NCI-H2227 treated with DMSO at 0.1 percent for 48 hours (cell line): ENCODE results near the gene GGTLC3.
"Not testable (repeated sequence)": the region's sequence is repeated elsewhere in the genome, so short reads cannot be mapped to it uniquely, and the experiment has no call there.

ENCODE experiments used
- DNase-seq: peaks from one replicate; lab custom pipeline; 2025; lab: John Stamatoyannopoulos, UW

GGTLC3 gene

DNA sequence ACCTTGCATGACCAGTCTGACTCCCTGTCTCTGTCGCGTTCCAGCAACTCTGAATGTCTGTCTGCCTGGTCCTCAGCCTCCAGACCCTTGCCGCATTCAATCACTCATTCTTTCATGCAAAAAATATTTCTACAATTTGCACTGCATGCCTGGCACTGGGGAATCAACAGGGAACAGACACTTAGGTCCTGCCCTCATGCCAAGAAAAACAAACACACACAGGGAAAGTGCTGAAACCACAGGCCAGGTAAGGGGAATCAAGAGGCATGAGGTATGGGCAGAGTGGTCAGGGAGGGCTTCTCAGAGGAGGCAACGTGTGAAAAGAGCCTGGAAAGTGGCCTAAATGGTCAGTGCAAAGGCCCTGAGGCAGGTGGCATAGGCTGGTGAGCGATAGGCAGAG lies at the start of gene GGTLC3:
Gene GGTLC3 (minus strand): TSS at position 101 of the 400 bp plus-strand sequence. CDS start 264 bp downstream, outside the sequence.
- DNase-seq = not testable (repeated sequence)

- DNase-seq = not testable (repeated sequence)
These were observed 42.4 kb upstream of the GGTLC3 start for GRCh38 chr22:18560099-18560974.

GRCh38 chr22:18558939-18559338 lies 41.0 kb upstream of the GGTLC3 start:
- DNase-seq = not testable (repeated sequence)

- DNase-seq = not testable (repeated sequence)
These were observed 40.6 kb upstream of the GGTLC3 start for GRCh38 chr22:18558516-18558915.

DNA sequence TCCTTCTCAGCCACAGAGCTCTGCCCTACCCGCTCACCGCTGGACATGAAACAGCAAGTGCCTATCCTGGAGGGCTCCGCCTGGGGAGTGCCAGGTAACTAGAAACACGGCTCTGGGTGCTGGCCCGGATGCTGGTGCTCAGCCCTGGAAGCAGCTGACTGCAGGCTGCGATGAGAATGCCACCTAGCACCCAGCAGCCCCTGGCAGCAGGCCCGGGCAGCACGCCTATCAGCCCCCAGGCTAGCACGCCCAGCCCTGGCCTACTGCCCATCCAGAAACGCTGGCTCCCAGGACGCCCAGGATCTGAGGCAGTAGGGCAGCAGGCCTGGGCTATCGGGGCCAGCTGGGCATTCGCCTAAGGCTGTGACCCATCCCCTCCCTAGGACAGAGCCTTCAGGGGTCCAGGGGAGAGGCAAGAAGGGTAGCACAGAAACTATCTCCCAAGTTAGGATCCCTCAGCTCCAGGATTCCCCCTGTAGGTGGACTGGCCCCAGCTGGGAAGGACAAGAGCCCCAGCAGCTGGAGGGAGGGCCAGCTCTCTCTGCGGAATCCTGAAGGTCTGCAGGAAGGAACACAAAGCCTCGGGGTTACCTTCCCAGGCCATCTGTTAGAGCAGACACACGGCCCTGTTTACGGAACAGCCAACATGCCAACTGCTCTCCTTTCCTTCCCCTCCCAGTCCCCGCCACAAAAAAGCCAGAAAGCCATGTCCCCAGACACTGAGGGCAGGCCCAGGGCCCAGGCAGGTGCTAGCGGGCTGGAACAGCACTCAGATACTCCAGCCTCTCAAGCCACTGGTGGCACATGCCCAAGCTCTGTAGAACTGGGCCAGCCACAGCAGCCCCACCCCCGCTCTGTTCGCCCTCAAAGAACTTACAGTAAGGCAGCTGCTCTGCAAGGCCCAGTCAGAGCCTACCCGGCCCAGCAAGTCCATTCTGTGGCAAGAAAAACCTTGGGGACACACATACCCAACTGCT lies 36.6 kb upstream of the GGTLC3 start:
- DNase-seq = not testable (repeated sequence)

GRCh38 chr22:18552839-18553597 lies 35.1 kb upstream of the GGTLC3 start:
- DNase-seq = not testable (repeated sequence)

GRCh38 chr22:18551046-18551445 lies 33.1 kb upstream of the GGTLC3 start:
- DNase-seq = not testable (repeated sequence)

GRCh38 chr22:18549458-18550179 lies 31.7 kb upstream of the GGTLC3 start:
- not testable (repeated sequence) for DNase-seq

DNA sequence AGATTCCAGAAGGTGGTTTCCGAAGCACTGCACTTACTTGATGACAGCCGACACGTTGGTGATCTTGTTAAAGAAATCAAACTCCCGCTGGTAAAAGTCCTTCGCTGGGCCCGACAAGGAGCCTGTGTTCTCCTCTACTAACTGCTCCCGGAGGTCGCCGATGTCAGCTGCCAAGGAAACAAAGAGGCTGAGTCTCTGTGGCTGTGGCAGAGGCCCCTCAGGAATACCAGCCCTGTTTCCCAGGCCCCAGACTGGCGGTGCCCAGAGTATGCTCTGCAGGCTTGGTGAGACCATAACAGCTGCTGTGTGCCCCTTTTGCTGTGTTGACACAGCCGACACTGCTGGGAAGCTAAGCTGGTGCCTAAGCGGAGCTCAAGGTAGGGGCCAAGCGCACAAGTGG lies 26.7 kb upstream of the GGTLC3 start:
- not testable (repeated sequence) for DNase-seq

- DNase-seq = not testable (repeated sequence)
These were observed 25.4 kb upstream of the GGTLC3 start for GRCh38 chr22:18543400-18543799.

- DNase-seq = not testable (repeated sequence)
These were observed 22.0 kb upstream of the GGTLC3 start for GRCh38 chr22:18539994-18540393.

DNA sequence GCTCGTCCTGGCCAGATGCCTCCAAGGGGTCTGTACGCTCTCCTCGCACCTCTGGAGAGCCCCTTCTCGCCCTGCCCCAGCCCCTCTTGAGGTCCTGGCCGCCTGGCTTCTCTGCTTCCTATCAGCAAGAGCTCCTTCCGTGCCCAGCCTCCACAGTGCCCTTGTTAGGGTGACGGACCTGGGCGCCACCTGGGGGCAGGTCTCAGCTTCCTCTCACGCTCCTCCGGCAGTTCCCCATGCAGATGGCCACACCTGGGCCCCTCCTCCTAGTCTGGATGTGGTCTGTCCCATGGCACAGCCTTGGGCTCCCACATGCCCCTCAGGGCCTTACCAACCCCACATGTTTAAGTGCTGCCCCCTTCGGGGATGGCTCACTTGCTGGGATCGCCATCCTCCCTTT lies 16.4 kb upstream of the GGTLC3 start:
- DNase-seq = not testable (repeated sequence)

DNA sequence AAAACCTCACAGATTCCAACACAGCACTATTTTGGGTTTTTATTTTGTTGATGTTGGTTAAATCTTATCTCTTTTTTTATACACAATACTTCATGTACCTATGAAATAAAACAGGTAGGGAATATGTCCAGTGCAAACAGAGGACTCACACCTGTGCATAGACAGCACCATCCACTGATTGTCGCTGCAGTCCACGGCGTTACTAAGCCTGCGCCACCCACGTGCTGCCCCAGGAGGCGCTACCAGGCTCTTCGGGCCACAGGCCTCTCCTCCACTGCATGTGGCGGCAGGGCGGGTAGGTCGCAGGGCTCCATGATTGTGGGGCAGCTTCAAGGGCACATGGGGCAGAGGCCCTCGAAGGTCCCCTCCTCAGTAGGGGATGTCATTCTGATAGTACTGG lies 15.7 kb upstream of the GGTLC3 start:
- DNase-seq = not testable (repeated sequence)

GRCh38 chr22:18529416-18530145 lies 11.6 kb upstream of the GGTLC3 start:
- DNase-seq = not testable (repeated sequence)

DNA sequence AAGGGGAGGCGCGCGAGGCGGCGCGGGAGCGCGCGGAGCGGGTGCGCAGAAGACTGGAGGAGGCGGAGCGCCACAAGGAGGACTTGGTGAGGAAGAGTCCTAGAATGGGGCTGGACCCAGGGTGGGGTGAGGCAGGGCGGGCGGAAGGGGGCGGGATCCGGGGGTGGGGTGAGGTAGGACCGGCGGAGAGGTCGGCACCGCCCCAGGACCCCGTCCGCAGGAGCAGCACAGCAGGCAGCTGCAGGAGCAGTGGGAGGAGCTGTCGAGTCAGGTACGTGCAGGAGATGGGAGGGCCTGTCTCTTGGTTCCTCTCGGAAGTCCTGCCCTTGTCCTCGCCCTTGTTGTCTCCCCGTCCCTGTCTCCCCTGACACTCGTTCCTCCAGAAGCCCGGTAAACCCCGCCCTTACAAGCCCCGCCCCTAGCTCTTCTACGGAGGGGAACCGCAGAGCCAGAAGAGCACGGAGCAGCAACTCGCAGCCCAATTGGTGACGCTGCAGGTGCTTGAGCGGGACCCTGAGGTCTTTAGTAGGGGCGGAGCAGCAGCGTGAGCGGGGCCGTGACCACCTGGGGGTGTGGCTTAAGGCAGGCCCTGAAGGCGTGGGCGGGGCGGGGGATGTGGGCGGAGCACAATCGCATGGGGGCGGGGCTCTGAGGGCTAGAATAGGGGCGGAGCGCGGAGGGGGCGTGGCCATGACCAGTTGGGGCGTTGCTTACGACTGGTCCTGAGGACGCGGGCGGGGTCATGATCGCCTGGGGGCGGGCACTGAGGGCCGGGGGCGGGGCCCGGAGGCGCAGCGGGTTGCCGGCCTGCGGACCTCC lies 10.8 kb upstream of the GGTLC3 start:
- DNase-seq = not testable (repeated sequence)

DNA sequence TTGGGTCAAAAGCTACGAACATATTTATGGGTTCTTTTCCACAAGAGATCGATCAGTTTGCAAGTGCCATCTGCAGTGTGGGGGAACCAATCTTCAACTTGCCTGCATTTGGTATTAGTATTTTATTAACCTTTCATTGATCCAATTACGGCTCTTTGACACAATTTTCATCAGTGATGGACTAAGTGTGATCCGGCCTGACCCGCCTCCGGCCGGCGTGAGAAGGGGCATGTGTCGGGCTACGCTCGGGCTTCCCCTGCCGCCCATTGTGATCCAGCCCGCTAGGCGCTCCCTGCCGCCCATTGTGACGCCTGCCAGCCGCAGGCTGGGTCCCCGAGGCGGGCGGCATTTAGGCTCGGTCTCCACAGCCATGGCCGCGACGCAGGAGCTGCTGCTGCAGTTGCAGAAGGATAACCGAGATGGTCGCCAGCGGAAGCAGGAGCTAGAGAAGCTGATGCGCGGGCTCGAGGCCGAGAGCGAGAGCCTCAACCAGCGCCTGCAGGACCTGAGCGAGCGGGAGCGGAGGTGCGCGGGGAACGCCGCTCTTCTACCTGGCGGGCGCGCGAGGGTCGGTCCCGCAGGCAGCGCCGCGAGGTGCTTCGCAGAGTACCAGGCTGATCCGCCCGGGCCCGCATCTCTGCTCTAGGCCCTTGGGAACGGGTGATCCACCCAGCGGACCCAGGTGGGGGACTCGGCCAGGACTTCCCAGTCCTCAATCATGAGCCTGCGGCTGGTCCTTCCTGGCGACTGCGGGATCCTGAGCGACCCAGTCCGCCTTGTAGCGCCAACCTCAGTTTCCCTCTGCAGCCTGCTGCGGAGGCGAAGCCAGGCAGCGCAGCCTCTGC lies 10.0 kb upstream of the GGTLC3 start, which contains the start of gene TMEM191B:
Gene TMEM191B (plus strand): TSS at position 51 of the 845 bp plus-strand sequence. CDS start 179 bp downstream, at position 230.
- not testable (repeated sequence) for DNase-seq

- not testable (repeated sequence) for DNase-seq
These were observed 5.4 kb upstream of the GGTLC3 start for GRCh38 chr22:18523328-18523727.

GRCh38 chr22:18522762-18523161 lies 4.8 kb upstream of the GGTLC3 start:
- not testable (repeated sequence) for DNase-seq
